ENCODE measurements around the gene RIBC2.
"Not testable (repeated sequence)": the region's sequence is repeated elsewhere in the genome, so short reads cannot be mapped to it uniquely, and the experiment has no call there.

The RIBC2 gene

DNA sequence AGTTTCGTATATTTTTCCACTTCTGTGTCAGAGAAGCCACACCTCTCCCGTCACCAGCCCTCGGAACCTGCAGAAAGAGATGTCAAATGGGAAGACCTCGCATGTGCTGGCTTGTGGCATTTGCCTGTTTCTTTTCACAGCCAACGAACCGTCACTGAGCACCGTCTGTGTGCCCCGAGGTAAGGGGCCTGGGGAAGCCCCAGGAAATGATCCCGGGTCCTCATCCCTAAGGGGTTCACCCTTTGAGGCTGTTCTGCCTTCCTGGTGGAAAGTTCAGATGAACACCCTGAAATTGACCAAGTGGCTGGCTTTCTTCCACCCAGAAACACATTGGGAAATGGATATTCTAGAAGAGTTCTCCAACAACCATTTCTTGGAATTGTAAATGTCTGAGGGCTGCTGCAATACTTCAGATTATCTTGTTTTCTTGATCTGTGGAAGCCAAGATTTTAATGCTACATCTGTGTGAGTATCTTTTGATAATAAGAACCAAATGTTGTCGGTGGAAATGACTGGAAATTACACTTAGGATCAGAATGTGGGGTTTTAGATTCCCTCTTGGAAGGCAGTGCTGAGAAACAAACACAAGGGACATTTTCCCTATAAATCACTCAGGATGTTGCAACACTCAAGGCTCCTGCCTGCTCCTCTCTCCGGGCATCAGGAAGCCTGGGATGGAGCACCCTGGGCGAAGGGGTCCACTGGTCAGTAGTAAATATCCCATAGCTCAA is 37.6 kb downstream of the RIBC2 start:
- DNase-seq, result no peak

DNA sequence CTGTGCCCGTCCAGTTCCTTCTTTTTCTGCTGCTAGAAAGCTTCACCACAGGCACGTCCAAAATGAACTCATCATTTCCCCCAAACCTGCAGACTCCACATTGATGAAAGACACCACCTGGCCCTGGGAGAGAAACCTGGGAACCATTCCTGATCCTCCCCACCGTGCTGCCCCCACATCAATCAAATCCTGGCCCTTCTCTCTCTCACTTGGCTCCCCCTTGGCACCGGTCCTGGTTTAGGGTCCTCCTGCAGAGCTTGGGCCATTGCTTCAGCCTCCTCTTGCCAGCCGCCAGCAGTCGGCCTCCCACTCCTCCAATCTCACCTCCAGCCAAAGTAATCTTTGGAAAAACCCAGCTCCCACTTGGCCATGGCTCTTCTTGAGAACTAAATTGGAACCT is 38.5 kb downstream of the RIBC2 start:
- DNase-seq, result no peak

DNA sequence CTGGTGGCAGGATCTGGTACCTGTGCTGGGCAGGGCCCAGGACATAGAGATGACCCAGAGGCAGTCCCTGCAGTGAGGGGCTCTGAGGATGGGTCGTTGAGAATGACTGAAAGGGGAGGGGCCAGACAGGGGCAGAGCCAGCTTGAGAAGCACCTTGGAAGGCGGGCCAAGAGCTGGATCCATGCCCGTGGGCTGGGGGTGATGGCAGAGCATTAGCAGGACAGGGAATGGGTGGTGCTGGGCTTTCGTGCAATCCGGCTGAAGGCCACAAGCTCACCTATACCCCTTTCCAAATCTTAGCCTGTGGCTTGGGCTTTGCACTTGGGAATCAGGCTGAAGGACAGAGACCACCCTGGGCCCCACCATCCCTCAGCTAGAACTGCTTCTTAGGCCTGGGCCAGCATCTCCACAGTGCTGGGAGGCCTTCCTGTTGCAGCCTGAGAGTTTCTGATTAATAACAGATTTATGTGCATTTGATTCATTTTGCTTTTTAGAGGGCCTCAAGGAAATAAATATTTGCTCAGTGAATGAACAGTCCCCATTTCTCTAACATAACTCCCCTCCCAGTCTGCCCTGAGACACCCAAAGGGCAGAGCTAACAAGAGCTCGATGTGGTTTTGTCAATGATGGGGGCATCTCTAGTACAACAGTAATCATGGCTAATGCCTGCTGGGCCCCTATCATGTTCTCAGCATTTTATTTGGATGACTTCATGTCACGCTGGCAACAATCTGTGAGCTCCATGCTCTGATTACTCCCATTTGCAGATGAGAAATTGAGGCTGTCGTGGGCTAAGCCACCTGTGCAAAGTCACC is 39.3 kb downstream of the RIBC2 start:
- DNase-seq, result no peak

DNA sequence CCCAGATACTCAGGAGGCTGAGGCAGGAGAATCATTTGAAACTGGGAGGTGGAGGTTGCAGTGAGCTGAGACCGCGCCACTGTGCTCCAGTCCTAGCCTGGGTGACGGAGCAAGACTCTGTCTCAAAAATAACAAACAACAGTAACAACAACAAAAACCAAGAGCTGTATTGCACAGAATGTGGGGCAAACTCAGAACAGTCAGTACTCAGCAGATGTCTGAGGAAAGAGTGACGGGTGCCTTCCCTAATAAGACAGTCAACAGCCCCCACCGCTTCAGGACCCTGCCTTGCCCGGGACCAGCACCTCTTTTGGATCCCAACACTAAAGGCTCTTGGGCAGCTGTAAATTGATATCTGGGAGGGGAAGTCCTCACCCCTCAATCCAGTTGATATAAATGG is 40.3 kb downstream of the RIBC2 start:
- no peak for DNase-seq

DNA sequence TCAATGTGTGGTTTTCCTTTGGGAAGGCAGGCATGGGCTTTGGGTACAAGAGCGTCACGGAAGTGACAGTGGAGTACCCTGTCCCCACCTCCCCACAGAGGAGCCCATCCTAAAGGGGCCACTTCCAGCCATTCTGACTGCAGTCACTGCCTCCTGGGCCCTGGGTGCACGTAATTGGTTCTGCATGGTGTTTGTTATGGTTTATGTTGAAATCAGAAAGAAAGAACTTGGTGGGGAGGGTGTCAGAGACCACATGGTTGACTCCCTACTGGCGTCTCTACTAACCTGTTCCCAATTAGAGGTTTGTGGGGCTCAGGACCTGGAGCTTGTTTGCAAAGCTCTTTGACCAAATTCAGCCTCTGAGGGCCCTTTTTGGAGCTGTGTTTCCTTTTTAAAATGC is 40.8 kb downstream of the RIBC2 start:
- DNase-seq, result no peak

DNA sequence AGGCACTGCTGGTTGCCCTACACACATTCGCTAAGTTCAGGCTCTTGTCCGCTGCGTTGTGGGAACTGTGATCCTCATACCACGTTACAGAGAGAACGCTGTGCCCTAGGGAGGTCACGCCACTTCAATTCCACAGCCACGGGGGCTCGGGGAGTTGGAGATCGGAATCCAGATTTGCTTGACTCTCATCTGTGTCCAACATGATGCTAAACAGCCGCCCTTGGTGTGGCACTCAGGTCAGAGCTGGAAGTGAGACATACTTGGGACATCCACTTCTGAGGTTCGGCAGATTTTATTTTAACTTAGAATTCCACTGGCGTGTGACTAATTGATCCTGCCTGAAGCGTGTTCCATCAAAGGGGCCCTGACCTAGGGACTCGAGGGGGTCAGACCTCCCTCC is 41.7 kb downstream of the RIBC2 start:
- no peak for DNase-seq

DNA sequence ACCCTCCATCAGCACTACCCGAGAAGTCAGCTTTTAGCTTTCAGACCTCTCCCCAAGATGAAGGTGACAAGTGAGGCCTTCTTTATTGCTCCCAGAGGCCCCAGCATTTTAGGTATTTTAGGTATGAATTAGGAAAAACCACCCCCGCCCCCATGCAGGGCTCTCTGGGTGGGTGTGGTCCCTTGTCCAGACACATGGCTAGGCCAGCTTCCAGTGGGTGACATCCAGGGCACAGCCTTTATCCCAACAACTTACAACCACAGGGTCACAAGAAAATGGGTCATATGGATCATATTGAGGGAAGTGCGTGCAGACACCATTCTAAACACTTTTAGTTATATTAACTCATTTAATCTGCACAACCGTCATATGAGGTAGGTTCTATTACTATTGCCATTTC is 42.1 kb downstream of the RIBC2 start:
- DNase-seq, result no peak

DNA sequence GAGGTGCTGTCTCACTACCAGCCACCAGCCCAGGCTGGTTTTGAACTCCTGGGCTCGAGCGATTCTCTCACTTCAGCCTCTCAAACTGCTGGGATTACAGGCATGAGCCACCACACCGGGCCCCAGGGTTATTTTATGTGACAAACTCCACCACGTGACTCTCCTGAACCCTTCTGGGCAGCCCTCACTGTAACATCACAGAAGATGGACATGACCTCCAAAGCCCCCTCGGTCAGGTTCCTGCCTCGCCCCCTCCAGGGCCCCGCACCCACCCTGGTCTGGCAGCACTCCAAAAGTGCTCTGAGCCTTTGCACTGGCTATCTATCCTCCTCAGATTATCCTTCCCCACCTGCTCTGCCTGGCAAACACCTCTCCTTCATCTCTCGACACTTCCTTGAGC is 43.3 kb downstream of the RIBC2 start:
- DNase-seq, result no peak

DNA sequence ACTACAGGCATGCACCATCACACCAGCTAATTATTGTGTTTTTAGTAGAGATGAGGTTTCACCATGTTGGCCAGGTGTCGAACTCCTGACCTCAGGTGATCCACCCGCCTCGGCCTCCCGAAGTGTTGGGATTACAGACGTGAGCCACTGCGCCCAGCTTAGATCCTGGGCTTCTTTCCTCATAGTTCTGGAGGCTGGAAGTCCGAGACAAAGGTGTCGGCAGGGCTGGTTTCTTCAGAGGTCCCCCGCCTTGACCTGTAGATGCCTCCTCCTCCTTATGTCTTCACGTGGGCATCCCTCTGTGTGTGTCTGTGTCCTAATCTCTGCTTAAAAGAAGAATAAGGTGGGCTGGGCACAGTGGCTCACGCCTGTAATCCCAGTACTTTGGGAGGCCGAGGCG is 45.0 kb downstream of the RIBC2 start:
- no peak for DNase-seq

DNA sequence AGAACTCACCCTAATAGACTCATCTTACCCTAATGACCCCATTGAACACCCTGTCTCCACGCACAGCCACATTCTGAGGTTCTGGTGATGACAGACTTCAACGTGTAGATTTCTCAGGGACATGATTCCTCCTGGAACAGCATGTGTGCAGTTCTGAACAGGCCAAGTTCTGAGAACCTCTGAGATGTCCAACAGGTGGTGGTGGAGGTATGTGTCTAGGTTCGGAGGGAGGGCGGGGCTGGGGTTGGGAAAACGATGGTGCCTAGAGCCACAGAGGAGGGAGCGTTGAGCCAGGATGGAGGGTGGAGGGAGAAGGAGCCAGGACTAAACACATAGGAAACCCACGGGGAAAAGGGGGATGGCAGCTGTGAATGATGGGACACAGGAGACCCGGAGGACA is 45.7 kb downstream of the RIBC2 start:
- no peak for DNase-seq

DNA sequence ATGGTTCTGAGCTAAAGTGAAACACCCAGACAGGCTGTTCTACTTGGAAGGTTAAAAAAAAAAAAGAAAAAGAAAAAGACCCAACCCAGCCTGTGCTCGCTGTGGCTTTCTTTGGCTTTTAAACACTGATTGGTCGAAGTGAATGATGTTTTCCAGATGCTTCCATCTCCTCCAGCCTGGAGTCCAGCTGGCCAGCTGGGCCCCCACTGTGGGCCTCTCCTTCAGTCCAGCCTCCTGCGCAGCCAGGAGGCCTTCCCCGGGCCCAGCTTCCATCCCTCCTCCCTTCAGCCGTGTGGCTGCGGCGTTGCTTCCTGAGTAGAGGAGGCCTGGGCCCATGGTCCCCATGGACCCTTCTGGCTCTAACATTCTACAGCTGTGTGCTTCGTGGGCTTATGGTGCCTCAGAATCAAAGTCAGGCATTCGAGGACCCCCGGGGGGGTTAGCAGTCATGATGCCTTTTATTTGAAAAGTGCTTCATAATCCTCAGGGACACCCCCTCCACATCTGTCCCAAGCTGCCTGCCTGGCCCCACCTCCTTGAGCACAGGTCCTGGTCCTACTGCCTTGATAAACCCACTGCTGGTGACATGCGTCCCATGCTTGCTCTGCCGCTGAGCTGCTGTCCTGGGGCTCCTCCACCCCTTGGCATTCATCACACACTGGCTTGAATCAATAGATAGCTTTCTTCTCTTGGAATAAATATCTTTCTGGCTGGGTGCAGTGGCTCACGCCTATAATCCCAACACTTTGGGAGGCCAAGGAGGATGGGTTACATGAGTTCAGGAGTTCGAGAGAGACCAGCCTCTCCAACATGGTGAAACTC is 47.0 kb downstream of the RIBC2 start:
- no peak for DNase-seq

DNA sequence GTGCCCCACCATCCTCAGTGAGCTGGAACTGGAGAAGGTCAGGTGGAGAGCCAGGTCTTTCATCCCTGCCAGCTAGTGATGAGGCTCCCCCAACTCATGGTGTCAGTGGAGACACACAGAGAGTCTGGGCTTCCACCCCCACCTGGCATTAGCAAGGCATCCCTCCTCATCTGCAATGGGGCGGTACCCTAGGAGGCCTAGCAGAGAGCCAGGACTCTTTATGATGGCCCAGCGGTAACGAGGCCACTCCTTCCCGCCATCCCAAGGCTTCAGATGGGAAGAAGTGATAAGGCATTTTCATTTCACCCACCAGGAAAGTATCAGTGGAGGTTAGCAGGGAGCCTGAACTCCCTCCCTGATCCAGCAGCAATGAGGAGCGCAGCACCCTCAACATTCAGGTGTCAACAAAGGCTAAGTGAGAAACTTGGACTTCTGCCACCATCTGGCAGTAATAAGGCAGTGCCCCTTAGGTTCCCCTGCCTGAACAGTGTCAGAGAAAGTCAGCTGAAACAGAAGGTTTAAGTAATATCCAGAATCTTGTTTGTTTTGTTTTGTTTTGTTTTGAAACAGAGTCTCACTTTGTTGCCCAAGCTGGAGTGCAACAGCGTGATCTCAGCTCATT is 48.7 kb downstream of the RIBC2 start:
- no peak for DNase-seq

DNA sequence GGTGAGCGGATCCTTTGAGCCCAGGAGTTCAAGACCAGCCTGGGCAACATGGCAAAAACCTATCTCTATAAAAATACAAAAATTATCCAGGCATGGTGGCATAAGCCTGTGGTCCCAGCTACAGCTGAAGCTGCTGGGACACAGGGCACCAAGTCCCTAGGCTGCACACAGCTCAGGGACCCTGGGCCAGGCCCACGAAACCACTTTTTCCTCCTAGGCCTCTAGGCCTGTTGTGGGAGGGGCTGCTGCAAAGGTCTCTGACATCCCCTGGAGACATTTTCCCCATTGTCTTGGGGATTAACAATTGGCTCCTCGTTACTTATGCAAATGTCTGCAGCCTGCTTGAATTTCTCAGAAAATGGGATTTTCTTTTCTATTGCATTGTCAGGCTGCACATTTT is 50.2 kb downstream of the RIBC2 start:
- not testable (repeated sequence) for DNase-seq

DNA sequence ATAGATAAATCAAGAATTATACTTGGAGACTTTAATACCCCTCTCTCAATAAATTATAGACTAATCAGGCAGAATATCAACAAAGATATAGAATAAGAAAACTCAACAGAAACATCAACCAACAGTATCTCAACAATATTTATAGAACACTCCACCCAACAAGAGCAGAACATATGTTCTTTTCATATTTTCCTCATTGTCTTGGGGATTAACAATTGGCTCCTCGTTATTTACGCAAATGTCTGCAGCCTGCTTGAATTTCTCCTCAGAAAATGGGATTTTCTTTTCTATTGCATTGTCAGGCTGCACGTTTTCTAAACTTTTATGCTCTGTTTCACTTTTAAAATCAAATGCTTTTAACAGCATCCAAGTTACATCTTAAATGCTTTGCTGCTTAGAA is 52.1 kb downstream of the RIBC2 start:
- DNase-seq, result no peak

DNA sequence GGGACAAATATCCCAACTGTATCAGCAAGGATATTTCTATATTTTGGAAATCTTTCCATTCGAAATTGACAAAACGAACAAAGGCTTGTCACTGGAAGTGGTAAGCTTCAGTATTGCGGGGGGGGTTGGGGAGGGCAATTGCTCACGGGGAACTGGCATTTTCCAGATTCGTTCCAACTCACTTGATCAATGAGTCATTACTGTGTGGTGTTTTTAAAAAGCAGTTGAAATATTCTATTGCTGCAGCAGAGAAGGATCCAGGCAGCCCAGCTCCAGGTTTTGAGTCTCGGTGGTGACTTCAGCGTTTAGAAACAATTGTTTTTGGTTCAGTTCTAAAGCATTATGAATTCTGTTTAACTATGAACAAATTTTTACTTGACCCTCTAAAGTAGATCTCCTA is 55.4 kb downstream of the RIBC2 start:
- no peak for DNase-seq

DNA sequence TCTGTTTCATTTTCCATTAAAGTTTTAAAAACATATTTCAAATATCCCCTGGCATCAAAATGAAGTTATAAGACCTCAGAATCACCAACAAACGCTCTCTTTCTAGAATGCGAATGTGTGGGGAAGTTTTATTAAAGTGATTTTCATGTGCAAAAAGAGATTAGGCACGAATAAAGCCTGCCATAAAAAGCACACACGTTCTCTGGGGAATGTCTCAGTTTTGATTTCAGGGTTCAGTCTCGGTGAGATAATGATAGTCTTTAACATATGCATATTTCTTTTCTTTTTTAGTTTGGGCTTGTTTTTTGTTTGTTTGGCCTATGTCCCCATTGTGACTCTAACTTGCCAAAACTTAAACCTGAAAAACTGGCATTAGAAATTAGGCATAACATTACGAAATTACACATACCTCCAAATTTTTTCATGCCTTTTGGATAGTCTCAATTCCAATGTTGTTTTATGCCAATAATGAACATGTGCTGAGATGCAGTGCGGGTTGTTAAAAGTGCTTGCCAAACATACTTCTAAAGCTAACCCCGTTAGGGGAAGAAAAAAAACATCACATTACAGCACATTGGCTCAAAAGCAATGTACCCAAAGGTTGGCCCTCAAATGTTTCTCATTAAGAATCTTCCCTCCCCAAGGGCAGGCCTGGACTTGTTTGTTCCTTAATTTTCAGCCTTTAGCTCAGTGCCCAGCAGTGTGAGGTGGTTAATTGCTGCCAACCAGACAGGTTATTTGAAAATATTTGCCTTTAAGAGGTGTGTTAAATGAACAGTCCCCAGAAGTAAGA is 56.0 kb downstream of the RIBC2 start:
- DNase-seq, result no peak

DNA sequence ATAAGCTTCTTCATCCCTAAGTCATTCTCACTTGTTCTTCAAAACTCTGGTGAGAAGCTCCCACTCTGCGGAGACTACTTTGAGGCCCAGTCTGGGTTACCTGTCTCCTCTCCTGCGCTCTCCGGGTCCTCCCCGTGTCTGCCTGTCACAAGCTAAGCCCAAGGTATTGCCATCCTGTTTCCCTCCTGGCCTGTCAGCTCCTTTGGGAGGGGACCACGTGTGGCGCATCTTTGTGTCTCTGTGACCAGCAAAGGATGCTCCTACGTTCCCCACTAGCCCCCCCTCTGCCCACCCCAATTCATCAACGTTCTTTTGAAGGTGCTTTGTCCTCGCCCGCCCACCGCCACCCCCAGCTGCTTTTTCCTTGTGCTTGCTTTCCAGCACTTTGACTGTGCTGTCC is 57.4 kb downstream of the RIBC2 start:
- no peak for DNase-seq

DNA sequence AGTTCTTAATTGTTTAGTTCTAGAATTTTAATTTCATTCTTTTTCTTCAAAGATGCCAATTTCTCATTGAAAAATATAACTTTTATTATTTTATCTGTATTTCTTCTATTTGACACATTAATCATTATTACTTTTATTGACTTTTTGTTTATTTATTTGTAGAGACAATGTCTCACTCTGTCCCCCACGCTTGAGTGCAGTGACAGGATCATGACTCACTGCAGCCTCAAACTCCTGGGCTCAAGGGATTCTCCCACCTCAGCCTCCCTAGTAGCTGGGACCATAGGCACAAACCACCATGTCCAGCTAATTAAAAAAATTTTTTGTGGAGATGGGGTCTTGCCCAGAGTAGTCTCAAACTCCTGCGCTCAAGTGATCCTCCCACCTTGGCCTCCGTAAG is 58.9 kb downstream of the RIBC2 start:
- DNase-seq, result no peak

DNA sequence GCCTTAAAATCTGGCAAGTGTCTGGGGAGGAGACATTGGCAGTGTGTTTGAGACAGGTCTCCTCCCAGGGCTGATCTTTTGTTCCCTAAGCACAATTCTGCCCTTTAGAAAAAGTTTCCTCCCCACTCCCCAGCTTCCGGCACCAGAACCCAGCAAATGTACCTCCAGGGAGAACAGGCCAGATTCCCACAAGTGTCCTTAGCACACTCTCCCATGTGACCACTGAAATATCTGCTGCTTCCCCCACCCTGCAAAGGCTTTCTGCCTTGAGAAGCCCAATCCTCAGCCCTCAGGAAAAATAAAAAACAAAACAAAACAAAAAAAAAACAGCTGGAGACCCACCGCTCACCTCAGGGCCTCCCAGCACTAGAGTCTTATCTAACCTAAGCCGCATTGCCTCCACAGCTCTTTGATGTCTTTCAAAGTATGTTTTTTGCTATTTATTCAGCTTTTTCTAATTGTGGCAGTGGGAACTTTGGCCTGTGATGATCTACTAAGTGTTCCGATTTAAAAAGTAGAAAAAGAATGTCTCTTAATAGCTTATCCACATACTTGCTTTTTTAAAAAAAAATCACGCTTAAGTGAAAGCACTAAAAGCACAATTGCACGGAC is 60.2 kb downstream of the RIBC2 start:
- DNase-seq, result no peak

DNA sequence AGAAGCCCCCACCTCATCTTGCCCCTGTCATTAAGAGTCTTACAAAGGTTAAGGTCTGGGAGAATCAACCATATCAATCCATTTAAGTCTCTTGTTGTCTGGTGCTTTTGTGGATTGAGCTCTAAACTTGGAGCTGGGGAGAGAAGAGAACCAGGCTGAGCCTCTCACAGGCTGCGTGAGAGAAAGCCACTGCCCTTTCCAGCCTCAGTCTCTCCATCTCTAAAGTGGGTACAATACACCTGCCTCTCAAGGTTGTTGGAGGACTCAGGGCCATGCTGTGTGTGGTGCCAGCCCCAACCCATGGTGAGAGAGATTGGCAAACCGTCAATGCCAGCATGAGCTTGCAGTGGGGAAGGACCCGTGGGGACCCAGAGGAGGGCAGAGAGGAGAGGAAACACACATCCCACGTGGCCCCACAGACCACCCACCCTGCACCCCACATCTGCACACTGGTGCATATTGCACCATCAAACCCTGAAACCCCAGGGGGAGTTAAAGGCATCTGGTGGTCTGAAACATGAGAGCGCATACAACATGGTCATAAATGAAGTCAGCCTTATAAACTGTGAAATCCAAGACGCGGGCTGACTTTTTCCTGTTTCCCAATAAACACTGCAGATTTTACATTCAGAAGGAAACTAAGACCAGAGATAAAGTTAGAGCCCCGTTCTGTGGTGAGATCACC is 61.7 kb downstream of the RIBC2 start:
- no peak for DNase-seq

DNA sequence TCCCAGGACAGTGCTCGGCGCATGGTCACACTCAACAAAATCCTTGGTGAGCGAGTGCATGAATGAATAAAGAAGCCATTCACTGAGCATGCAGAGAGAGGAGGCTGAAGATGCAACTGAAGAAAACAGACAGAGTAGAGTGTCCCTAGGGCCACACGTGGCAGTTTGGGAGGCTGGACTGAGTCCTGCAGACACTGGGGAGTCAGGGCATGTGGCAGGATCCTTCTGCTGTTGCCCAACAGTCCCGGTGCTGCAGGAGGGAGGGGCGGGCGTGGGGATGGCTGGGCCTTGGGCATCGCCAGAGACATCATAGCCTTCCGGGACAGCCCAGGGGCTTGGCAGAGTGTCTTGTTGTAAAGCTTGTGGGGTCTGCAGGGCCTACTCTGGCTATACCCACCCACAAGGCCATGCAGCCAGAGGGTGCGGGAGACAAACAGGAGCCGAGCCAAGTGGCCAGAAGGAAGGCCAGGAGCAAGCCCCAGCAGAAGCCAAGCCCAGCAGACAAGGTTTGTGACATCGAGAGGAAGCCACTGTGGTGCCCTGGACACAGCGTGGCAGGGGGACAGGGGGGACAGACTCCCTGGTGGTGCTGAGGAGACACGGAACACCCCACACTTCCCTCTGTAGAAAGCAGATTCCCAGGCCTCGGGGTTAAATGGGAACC is 62.5 kb downstream of the RIBC2 start:
- no peak for DNase-seq

Measured in CD4-positive, alpha-beta T cell treated with Interleukin-17A for 1 hour (primary cell).